Measurements from ENCODE around the gene ZNF516. TPM values are rescaled to one million over a fixed set of nuclear protein-coding genes. Genes with fewer than 3 reads are reported as not detected.

The ZNF516 gene
- total and polyA plus RNA-seq, 9 donors, result 13.5 to 110 (median 95.2) TPM

- intact Hi-C loops (cut with DNase I), result loop anchor here in 1 of 4 donors (5.0 kb wide), 1 partner anchor 37 kb away; no protein-coding TSS in a partner anchor
- TF ChIP-seq CTCF (IDR thresholded peaks at IDR 0.05), result no peak
- TF ChIP-seq POLR2A (IDR thresholded peaks at IDR 0.05), result no peak
- no peak for TF ChIP-seq EP300 (IDR thresholded peaks at IDR 0.05)
- Histone ChIP-seq H3K27ac (peak overlapping the region in 1 of 2 donors; percentile 8), H3K27me3 (no peaks in the 10 kb centered on the region), H3K4me1 (ENCODE audit: insufficient read depth) (peaks cover 28% of the 10 kb centered on the region), H3K36me3 (no peaks in the 10 kb centered on the region), H3K9me3 (no peaks in the 10 kb centered on the region), H3K4me3 (no peak overlapping the region)
- no peak for DNase-seq
- 18 to 20% (median 19%) methylated on average over 3 of the region's 3 CpGs for WGBS, 3 donors
These were observed 49.8 kb downstream of the ZNF516 start for GRCh38 chr18:76445275-76445674.

- H3K27ac ChIP-seq, result no peak overlapping the region
- intact Hi-C loops (cut with DNase I), result loop anchor here in 1 of 4 donors (5.0 kb wide), 1 partner anchor 38 kb away; no protein-coding TSS in a partner anchor
- H3K9me3 ChIP-seq, result no peaks in the 10 kb centered on the region
- peaks cover 28% of the 10 kb centered on the region for H3K4me1 ChIP-seq (ENCODE audit: insufficient read depth)
- no peaks in the 10 kb centered on the region for H3K36me3 ChIP-seq
- DNase-seq, result no peak
- TF ChIP-seq EP300 (IDR thresholded peaks at IDR 0.05), result no peak
- TF ChIP-seq POLR2A (IDR thresholded peaks at IDR 0.05), result no peak
- TF ChIP-seq CTCF (IDR thresholded peaks at IDR 0.05), result no peak
- no peak overlapping the region for H3K4me3 ChIP-seq
- H3K27me3 ChIP-seq, result no peaks in the 10 kb centered on the region
- WGBS, 3 donors, result 55 to 64% (median 62%) methylated on average over 13 of the region's 13 CpGs
These were observed 50.5 kb downstream of the ZNF516 start for GRCh38 chr18:76444446-76445105.

- Histone ChIP-seq H3K4me1 (ENCODE audit: insufficient read depth) (peaks cover 23% of the 10 kb centered on the region), H3K27ac (no peak overlapping the region), H3K9me3 (no peaks in the 10 kb centered on the region), H3K36me3 (no peaks in the 10 kb centered on the region), H3K27me3 (no peaks in the 10 kb centered on the region), H3K4me3 (no peak overlapping the region)
- intact Hi-C loops (cut with DNase I), result no loop called here
- WGBS, 3 donors, result 68 to 77% (median 77%) methylated on average over 18 of the region's 18 CpGs
- TF ChIP-seq POLR2A (IDR thresholded peaks at IDR 0.05) (no peak), CTCF (IDR thresholded peaks at IDR 0.05) (no peak), EP300 (IDR thresholded peaks at IDR 0.05) (no peak)
- DNase-seq, result peak in 1 of 5 donors; percentile 34
These were observed 51.3 kb downstream of the ZNF516 start for GRCh38 chr18:76443519-76444445.

- DNase-seq, result peak in 1 of 5 donors; percentile 32
- Histone ChIP-seq H3K36me3 (no peaks in the 10 kb centered on the region), H3K27ac (no peak overlapping the region), H3K4me1 (ENCODE audit: insufficient read depth) (peaks cover 19% of the 10 kb centered on the region), H3K9me3 (no peaks in the 10 kb centered on the region), H3K27me3 (no peaks in the 10 kb centered on the region), H3K4me3 (no peak overlapping the region)
- WGBS, 3 donors, result 94 to 95% (median 94%) methylated on average over 63 to 66 of the region's 66 CpGs
- no peak for TF ChIP-seq POLR2A (IDR thresholded peaks at IDR 0.05)
- no peak for TF ChIP-seq CTCF (IDR thresholded peaks at IDR 0.05)
- TF ChIP-seq EP300 (IDR thresholded peaks at IDR 0.05), result no peak
- intact Hi-C loops (cut with DNase I), result no loop called here
These were observed 52.5 kb downstream of the ZNF516 start for GRCh38 chr18:76442413-76443171.
